HepG2 (cell line): ENCODE measurements around the gene CD248. TPM values are rescaled to one million over a fixed set of nuclear protein-coding genes. Genes with fewer than 3 reads are reported as not detected.

ENCODE experiments used
- BRCA1 ChIP-seq: sonication (generic); formaldehyde crosslinking; IDR thresholded peaks from 2 replicates; pipeline ENCODE4 v1.4.0; 2020; ENCODE audit warnings: missing genetic modification reagents
- CBFB ChIP-seq: sonication (generic); formaldehyde crosslinking; IDR thresholded peaks from 2 replicates; pipeline ENCODE4 v1.4.0; 2020; ENCODE audit warnings: missing genetic modification reagents
- E2F1 ChIP-seq: sonication (generic); formaldehyde crosslinking; IDR thresholded peaks from 2 replicates; pipeline ENCODE4 v1.5.0; 2020; ENCODE audit warnings: missing genetic modification reagents
- KLF13 ChIP-seq: sonication (generic); formaldehyde crosslinking; IDR thresholded peaks from 2 replicates; pipeline ENCODE4 v1.4.0; 2020; ENCODE audit warnings: mild to moderate bottlenecking, missing genetic modification reagents
- MED8 ChIP-seq: sonication (generic); formaldehyde crosslinking; IDR thresholded peaks from 2 replicates; pipeline ENCODE4 v1.8.1; 2023; ENCODE audit warnings: mild to moderate bottlenecking, missing genetic modification reagents; ENCODE audit not compliant: insufficient replicate concordance
- MZF1 ChIP-seq: sonication (generic); formaldehyde crosslinking; IDR thresholded peaks from 2 replicates; pipeline ENCODE4 v1.8.1; 2023; ENCODE audit warnings: mild to moderate bottlenecking, missing genetic modification reagents, borderline replicate concordance
- RXRA ChIP-seq: sonication (generic); formaldehyde crosslinking; IDR thresholded peaks from 2 replicates; pipeline ENCODE4 v1.5.1; 2020; ENCODE audit warnings: missing genetic modification reagents
- SALL1 ChIP-seq: sonication (generic); formaldehyde crosslinking; IDR thresholded peaks from 2 replicates; pipeline ENCODE4 v1.8.0; 2022; ENCODE audit warnings: mild to moderate bottlenecking, missing genetic modification reagents
- SIN3B ChIP-seq: fragments of 150-350 bp; IDR thresholded peaks from 2 replicates; pipeline ENCODE4 v1.6.1; 2014; ENCODE audit warnings: low read length
- TBX2 ChIP-seq: sonication (generic); formaldehyde crosslinking; IDR thresholded peaks from 2 replicates; pipeline ENCODE4 v1.5.0; 2020; ENCODE audit warnings: missing genetic modification reagents, mild to moderate bottlenecking, borderline replicate concordance
- THRA ChIP-seq: sonication (generic); formaldehyde crosslinking; IDR thresholded peaks from 2 replicates; pipeline ENCODE4 v1.4.0; 2020; ENCODE audit warnings: missing genetic modification reagents, borderline replicate concordance
- U2AF1 ChIP-seq: fragments of 200-400 bp; formaldehyde crosslinking; optimal IDR thresholded peaks from 2 replicates; pipeline ENCODE3; 2017; ENCODE audit warnings: mild to moderate bottlenecking, low read depth, low read length
- ZFAT ChIP-seq: sonication (generic); formaldehyde crosslinking; conservative IDR thresholded peaks from 2 replicates; pipeline ENCODE4 v1.8.1; 2023; ENCODE audit warnings: missing genetic modification reagents, inconsistent platforms
- ZNF180 ChIP-seq: sonication (generic); formaldehyde crosslinking; IDR thresholded peaks from 2 replicates; pipeline ENCODE4 v1.4.0; 2020; ENCODE audit warnings: low read depth, missing genetic modification reagents, borderline replicate concordance
- ZNF235 ChIP-seq: sonication (generic); formaldehyde crosslinking; IDR thresholded peaks from 2 replicates; pipeline ENCODE4 v1.8.1; 2023; ENCODE audit warnings: mild to moderate bottlenecking, missing genetic modification reagents, borderline replicate concordance
- ZNF414 ChIP-seq: sonication (generic); formaldehyde crosslinking; IDR thresholded peaks from 2 replicates; pipeline ENCODE4 v1.5.0; 2020; ENCODE audit warnings: missing genetic modification reagents
- ZNF512 ChIP-seq: sonication (generic); formaldehyde crosslinking; IDR thresholded peaks from 2 replicates; pipeline ENCODE4 v1.4.0; 2020; ENCODE audit warnings: mild to moderate bottlenecking, missing genetic modification reagents
- ZNF569 ChIP-seq: sonication (generic); formaldehyde crosslinking; IDR thresholded peaks from 2 replicates; pipeline ENCODE4 v1.5.0; 2020; ENCODE audit warnings: mild to moderate bottlenecking, missing genetic modification reagents, moderate library complexity, borderline replicate concordance
- ZNF687 ChIP-seq: sonication (generic); formaldehyde crosslinking; IDR thresholded peaks from 2 replicates; pipeline ENCODE4 v1.5.1; 2020; ENCODE audit warnings: mild to moderate bottlenecking, missing genetic modification reagents, moderate library complexity
- ZSCAN12 ChIP-seq: sonication (generic); formaldehyde crosslinking; IDR thresholded peaks from 2 replicates; pipeline ENCODE4 v1.9.0; 2021; ENCODE audit warnings: mild to moderate bottlenecking, missing genetic modification reagents
- polyA plus RNA-seq, 8 experiments: library from polyadenylated mRNA; depleted of rRNA in 3 of 8; stranded (reverse) in 7 of 8; unstranded in 1 of 8; fragments of >200 nt; fragmentation: Illumina TruSeq in 4 of 8; extraction: Trizol in 4 of 8; gene quantifications; 2 replicates each; pipeline versions ENCODE4 v1.2.1 to v1.2.3, GENCODE V29; 2011 to 2016; ENCODE audit warnings: low read depth in 4 of 8, missing spikeins in 1 of 8, mixed read lengths in 1 of 8; ENCODE audit not compliant: insufficient read depth in 1 of 8
- total RNA-seq, 5 experiments: library from RNA; depleted of rRNA; stranded (reverse); fragments of >200 nt; fragmentation: Illumina TruSeq; extraction: Trizol; gene quantifications; 2 replicates each; pipeline ENCODE4 v1.2.3, GENCODE V29; 2016; ENCODE audit warnings: low read depth in 1 of 5

The CD248 gene
- total and polyA plus RNA-seq, 2 of the 13 experiments (the other 11 are each of a cell fraction or from before 2014, with no cell fraction given) = 0.25 to 0.35 TPM

- TF ChIP-seq ZSCAN12 (CRISPR knock-in tag) (no peak), MZF1 (CRISPR knock-in tag) (no peak), ZNF414 (no peak), U2AF1 (no peak), BRCA1 (CRISPR knock-in tag) (no peak), ZNF569 (CRISPR knock-in tag) (no peak), TBX2 (CRISPR knock-in tag) (no peak), RXRA (CRISPR knock-in tag) (peak; percentile 62; the same call in 1 of the 2 replicates), ZNF687 (peak; percentile 71), ZNF512 (no peak), MED8 (CRISPR knock-in tag) (no peak), E2F1 (CRISPR knock-in tag) (no peak), SIN3B (no peak), SALL1 (CRISPR knock-in tag) (0 out of 2 replicates have a peak, but pooled peaks have one; percentile 45), ZNF235 (no peak), ZNF180 (no peak), THRA (0 out of 2 replicates have a peak, but pooled peaks have one; percentile 48), ZFAT (CRISPR knock-in tag) (no peak), KLF13 (CRISPR knock-in tag) (no peak), CBFB (CRISPR knock-in tag) (peak; percentile 77)
These were observed 34.1 kb downstream of the CD248 start (continued) for GRCh38 chr11:66282468-66283455.
